ENCODE results near the gene ZNF275. TPM values are rescaled to one million over a fixed set of nuclear protein-coding genes. Genes with fewer than 3 reads are reported as not detected.
A peak's percentile ranks its signal among the peaks of the same experiment; 100 is the strongest.

Gene ZNF275
- total and polyA plus RNA-seq, 2 of the 4 experiments (the other 2 are of a cell fraction), result 6.6 to 9.7 TPM

DNA sequence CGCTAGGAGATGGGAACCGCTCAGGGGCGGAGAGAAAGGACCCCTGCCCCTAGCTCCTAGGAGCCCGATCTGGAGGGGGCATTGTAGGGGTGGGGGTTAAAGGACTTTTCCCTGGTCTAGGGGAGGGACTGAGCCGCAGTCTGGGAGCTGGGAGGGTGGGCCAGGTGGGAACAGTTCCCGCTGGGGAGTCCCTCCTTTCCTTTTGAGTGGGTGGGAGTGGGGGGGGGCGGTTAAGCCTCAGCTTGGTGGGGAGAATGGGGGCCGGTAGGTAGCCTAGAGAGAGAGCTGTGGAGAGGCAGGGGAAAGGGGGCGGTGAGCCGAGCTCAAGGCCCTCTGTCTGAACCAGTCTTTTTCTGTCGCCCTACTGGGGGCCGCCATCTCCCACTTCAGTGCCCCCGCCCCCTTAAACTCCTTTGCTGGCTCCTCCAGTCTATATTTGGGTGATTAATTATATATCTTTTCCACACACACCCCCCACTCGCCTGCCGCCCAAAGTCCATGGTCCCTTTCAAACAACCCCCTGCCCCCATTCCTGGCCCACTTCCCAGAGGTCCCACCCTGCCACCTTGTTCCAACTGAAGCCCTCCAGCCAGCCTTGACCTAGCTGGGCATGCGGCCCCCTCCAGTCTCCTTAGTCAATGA lies 822 bp downstream of the ZNF275 start:
- peaks cover 8 to 32% of the 10 kb centered on the region in 2 experiments for H3K79me1 ChIP-seq (ENCODE audit: low read depth in 1 of 2, low read length in 2 of 2)
- H3K9me3 ChIP-seq (ENCODE audit: control insufficient read depth, insufficient read depth, low read length), result no peaks in the 10 kb centered on the region
- peaks cover 10% of the 10 kb centered on the region; the same call in 1 of the 2 replicates for H3K36me3 ChIP-seq (ENCODE audit: control insufficient read depth, insufficient read depth, low read length)
- CTCF ChIA-PET, result no interaction called here
- H3K9me1 ChIP-seq (ENCODE audit: insufficient read depth, low read length), result peaks cover 3% of the 10 kb centered on the region; the same call in 1 of the 2 replicates
- H4K20me1 ChIP-seq (ENCODE audit: insufficient read depth, low read length), result peaks cover 10% of the 10 kb centered on the region
- no peak for ATAC-seq (ENCODE audit: low read depth)
- in situ Hi-C loops (cut with MboI; ENCODE audit: low sequenced_read_pairs), result no loop called here
- H3K14ac ChIP-seq (replicated peaks; ENCODE audit: low read depth, low read length), result no peak overlapping the region
- peak overlapping the region; percentile 97 for H3K9ac ChIP-seq (ENCODE audit: low read depth, low read length)
- intact Hi-C loops (cut with micrococcal nuclease), result no loop called here
- H2BK20ac ChIP-seq (ENCODE audit: low read depth, low read length), result no peak overlapping the region
- POLR2A ChIA-PET (ENCODE audit: unreplicated experiment), result no interaction called here
- peak overlapping the region; percentile 100 for H3K4me3 ChIP-seq (ENCODE audit: insufficient read depth, low read depth, low read length)
- peak overlapping the region; percentile 95 for H3K27ac ChIP-seq (ENCODE audit: insufficient read depth, low read length)
- H2AFZ ChIP-seq (replicated peaks; ENCODE audit: low read length, poor library complexity), result peak overlapping the region; percentile 91
- no peak overlapping the region for H2AK5ac ChIP-seq (ENCODE audit: low read depth, low read length)
- peak overlapping the region; percentile 80 for H2BK5ac ChIP-seq (ENCODE audit: low read depth, low read length, poor library complexity, severe bottlenecking)
- peak overlapping the region; percentile 69 for H3K4me2 ChIP-seq (ENCODE audit: low read depth, low read length)
- no peak overlapping the region for H3K18ac ChIP-seq (ENCODE audit: low read depth, low read length)
- no peak overlapping the region for H2BK120ac ChIP-seq (ENCODE audit: low read depth, low read length)
- 47% methylated on average over 3 of the region's 16 CpGs; no CpG with 5 or more reads in 1 of the 2 experiments for WGBS, 2 experiments (ENCODE audit: extremely low coverage in 2 of 2, insufficient read length in 1 of 2)
- H2AK9ac ChIP-seq (replicated peaks; ENCODE audit: low read depth, low read length, poor library complexity), result no peak overlapping the region
- H4K91ac ChIP-seq (ENCODE audit: insufficient read depth, low read depth, low read length), result no peak overlapping the region
- H3K4me1 ChIP-seq (ENCODE audit: control insufficient read depth, insufficient read depth, low read length), result peaks cover 2% of the 10 kb centered on the region; the same call in 1 of the 2 replicates
- H3K27me3 ChIP-seq (ENCODE audit: control insufficient read depth, insufficient read depth, low read length), result peaks cover 1% of the 10 kb centered on the region; the same call in 1 of the 2 replicates
- no peak overlapping the region for H3K56ac ChIP-seq (ENCODE audit: extremely low read depth, insufficient read depth, low read length)
- 0 out of 4 replicates have a peak overlapping the region, but pooled peaks of 1 of the 2 experiments have one; percentile 49 for H4K8ac ChIP-seq (ENCODE audit: low read depth in 2 of 2, low read length in 2 of 2)
- no peak overlapping the region for H2BK15ac ChIP-seq (ENCODE audit: low read depth, low read length)
- TF ChIP-seq POLR2A (IDR thresholded peaks at IDR 0.05; ENCODE audit: low read depth, low read length) (no peak), RAD21 (IDR thresholded peaks at IDR 0.05; ENCODE audit: low read length) (no peak), MAFK (IDR thresholded peaks at IDR 0.05; ENCODE audit: low read depth, low read length) (no peak), CEBPB (IDR thresholded peaks at IDR 0.05; ENCODE audit: low read depth, low read length) (no peak)
- H3K4ac ChIP-seq (ENCODE audit: low read depth, low read length), result peak overlapping the region; percentile 85
- dilution Hi-C loops (cut with HindIII; ENCODE audit: low sequenced_read_pairs, unreplicated experiment), result no loop called here
- DNase-seq, result no peak
- H4K5ac ChIP-seq (ENCODE audit: low read depth, low read length), result no peak overlapping the region
- no peak overlapping the region for H3K23ac ChIP-seq (ENCODE audit: low read depth, low read length)
- no TSS peak for BruUV-seq (replicated peaks)
